CD14-positive monocyte (primary cell): ENCODE measurements around the gene LIFR. TPM values are rescaled to one million over a fixed set of nuclear protein-coding genes. Genes with fewer than 3 reads are reported as not detected.

Experiments
- DNase-seq, 3 donors: peaks; one replicate each; pipeline ENCODE4 v3.0.0-alpha.2; 2011 to 2022
- H2AFZ ChIP-seq: 2 replicates; pipeline ENCODE4 v1.6.0; 2012; ENCODE audit warnings: mild to moderate bottlenecking, low read depth, low read length, inconsistent platforms; ENCODE audit not compliant: insufficient read depth, poor library complexity, severe bottlenecking
- H3K27ac ChIP-seq, 2 donors: 1 replicate in 1 of 2; 2 replicates in 1 of 2; pipeline ENCODE4 v1.5.1; 2012 to 2013; ENCODE audit warnings: low read length in 2 of 2, control low read depth in 1 of 2, inconsistent platforms in 1 of 2, low read depth in 1 of 2, mild to moderate bottlenecking in 1 of 2
- H3K27me3 ChIP-seq, 2 donors: one replicate each; pipeline versions ENCODE4 v1.6.0 to v1.6.1; 2011 to 2013; ENCODE audit warnings: low read length in 2 of 2; ENCODE audit not compliant: control insufficient read depth in 2 of 2, insufficient read depth in 2 of 2
- H3K36me3 ChIP-seq, 2 donors: replicated peaks in 1 of 2; 1 replicate in 1 of 2; 2 replicates in 1 of 2; pipeline versions ENCODE4 v1.5.1 to v1.6.1; 2012 to 2013; ENCODE audit warnings: low read length in 2 of 2, control low read depth in 1 of 2, inconsistent platforms in 1 of 2, mild to moderate bottlenecking in 1 of 2; ENCODE audit not compliant: insufficient read depth in 2 of 2, control insufficient read depth in 1 of 2
- H3K4me1 ChIP-seq, 2 donors: 1 replicate in 1 of 2; 2 replicates in 1 of 2; pipeline versions ENCODE4 v1.5.1 to v1.6.1; 2012 to 2013; ENCODE audit warnings: low read length in 2 of 2, control low read depth in 1 of 2, inconsistent platforms in 1 of 2, mild to moderate bottlenecking in 1 of 2, moderate library complexity in 1 of 2; ENCODE audit not compliant: insufficient read depth in 2 of 2, control insufficient read depth in 1 of 2
- H3K4me2 ChIP-seq: replicated peaks from 2 replicates; pipeline ENCODE3; 2012; ENCODE audit warnings: low read length, moderate library complexity, mild to moderate bottlenecking; ENCODE audit not compliant: poor library complexity, severe bottlenecking; ENCODE audit errors: extremely low read depth
- H3K4me3 ChIP-seq, 3 experiments: fragments of 200-600 bp in 1 of 3; sonication (generic) in 1 of 3; replicated peaks in 1 of 3; 1 replicate in 2 of 3; 2 replicates in 1 of 3; pipeline ENCODE4 v1.5.1; 2011 to 2013; ENCODE audit warnings: low read length in 3 of 3, mild to moderate bottlenecking in 3 of 3, control low read depth in 2 of 3, low read depth in 2 of 3, inconsistent platforms in 1 of 3, moderate library complexity in 1 of 3
- H3K79me2 ChIP-seq: 2 replicates; pipeline ENCODE4 v1.6.0; 2012; ENCODE audit warnings: mild to moderate bottlenecking, control low read depth, inconsistent platforms, low read length, moderate library complexity; ENCODE audit not compliant: insufficient read depth
- H3K9ac ChIP-seq: 2 replicates; pipeline ENCODE4 v1.6.0; 2017; ENCODE audit warnings: low read length, mild to moderate bottlenecking; ENCODE audit not compliant: insufficient read depth, poor library complexity, severe bottlenecking
- H3K9me3 ChIP-seq, 2 donors: replicated peaks in 1 of 2; 1 replicate in 1 of 2; 2 replicates in 1 of 2; pipeline versions ENCODE4 v1.5.1 to v1.6.1; 2012 to 2013; ENCODE audit warnings: low read length in 2 of 2, control low read depth in 1 of 2; ENCODE audit not compliant: control insufficient read depth in 1 of 2, insufficient read depth in 1 of 2
- H4K20me1 ChIP-seq: 2 replicates; pipeline ENCODE4 v1.6.0; 2012; ENCODE audit warnings: mild to moderate bottlenecking, low read length, control low read depth, moderate library complexity; ENCODE audit not compliant: insufficient read depth
- H3K27ac Mint-ChIP-seq, 7 donors: one replicate each; pipeline ENCODE4 v1.8.0; 2020; ENCODE audit warnings: mild to moderate bottlenecking in 7 of 7, mixed read lengths in 7 of 7, moderate library complexity in 6 of 7, inconsistent platforms in 2 of 7
- H3K27me3 Mint-ChIP-seq, 3 donors: one replicate each; pipeline ENCODE4 v1.8.0; 2021 to 2022; ENCODE audit warnings: low read depth in 3 of 3, mild to moderate bottlenecking in 3 of 3, mixed read lengths in 3 of 3, moderate library complexity in 3 of 3, inconsistent platforms in 1 of 3
- H3K36me3 Mint-ChIP-seq, 2 donors: one replicate each; pipeline ENCODE4 v1.8.0; 2020; ENCODE audit warnings: mixed read lengths in 2 of 2, inconsistent platforms in 1 of 2, mild to moderate bottlenecking in 1 of 2
- H3K4me1 Mint-ChIP-seq: one replicate; pipeline ENCODE4 v1.8.0; 2020; ENCODE audit warnings: mild to moderate bottlenecking, mixed read lengths
- H3K4me3 Mint-ChIP-seq, 2 donors: one replicate each; pipeline ENCODE4 v1.8.0; 2020; ENCODE audit warnings: mild to moderate bottlenecking in 2 of 2, mixed read lengths in 2 of 2, moderate library complexity in 1 of 2
- H3K9me3 Mint-ChIP-seq, 7 donors: one replicate each; pipeline ENCODE4 v1.8.0; 2020 to 2022; ENCODE audit warnings: mixed read lengths in 7 of 7, mild to moderate bottlenecking in 6 of 7, moderate library complexity in 6 of 7, inconsistent platforms in 2 of 7
- WGBS: methylation state at CpG from one replicate; pipeline ENCODE4 v1.1.5; 2013; ENCODE audit warnings: missing lambda C conversion rate; ENCODE audit not compliant: insufficient coverage; 5-methylcytosine and 5-hydroxymethylcytosine counted together
- intact Hi-C, 2 donors: fragments of 100-400 bp; cut with micrococcal nuclease; formaldehyde crosslinking; loops; one replicate each; pipeline versions ENCODE4 v1.15.0 to v1.15.1; 2023
- polyA plus RNA-seq, 3 donors: library from polyadenylated mRNA; depleted of rRNA in 1 of 3; unstranded in 2 of 3; stranded (reverse) in 1 of 3; fragments of 300-500 nt in 2 of 3; fragments of >200 nt in 1 of 3; fragmentation: Illumina TruSeq in 2 of 3; gene quantifications; 1 replicate in 2 of 3; 2 replicates in 1 of 3; pipeline ENCODE4 v1.2.3, GENCODE V29; 2012 to 2021
- TF ChIP-seq, protein P1 (sequence below): fragments of 200-600 bp; IDR thresholded peaks from one replicate; pipeline ENCODE4 v1.8.0; 2022; ENCODE audit warnings: antibody characterized with exemption, mild to moderate bottlenecking

Gene LIFR
- polyA plus RNA-seq, 3 donors, result not detected

- H3K36me3 ChIP-seq, result no peaks in the 10 kb centered on the region
- peaks cover 6 to 23% of the 10 kb centered on the region in 2 donors for H3K9me3 ChIP-seq
- intact Hi-C loops, result loop anchor here (10.0 kb wide), 3 partner anchors 223 to 483 kb away; no protein-coding TSS in a partner anchor
- peaks cover 75 to 93% of the 10 kb centered on the region in 2 donors for H3K27me3 ChIP-seq
- no peaks in the 10 kb centered on the region for H3K4me1 ChIP-seq
- H3K27ac ChIP-seq, result no peak overlapping the region
- H4K20me1 ChIP-seq, result no peaks in the 10 kb centered on the region
- H3K4me3 Mint-ChIP-seq, result no peak overlapping the region
- H3K36me3 Mint-ChIP-seq, result no peaks in the 10 kb centered on the region
- no peak overlapping the region for H3K4me3 ChIP-seq
- WGBS, result no CpG with 5 or more reads among the region's 2 CpGs
- H3K4me1 Mint-ChIP-seq, result no peaks in the 10 kb centered on the region
- H3K27me3 Mint-ChIP-seq, result peaks cover 83 to 90% (median 87%) of the 10 kb centered on the region in 3 donors
- H3K9ac ChIP-seq, result no peak overlapping the region
- DNase-seq, result no peak
- TF ChIP-seq, protein P1, sequence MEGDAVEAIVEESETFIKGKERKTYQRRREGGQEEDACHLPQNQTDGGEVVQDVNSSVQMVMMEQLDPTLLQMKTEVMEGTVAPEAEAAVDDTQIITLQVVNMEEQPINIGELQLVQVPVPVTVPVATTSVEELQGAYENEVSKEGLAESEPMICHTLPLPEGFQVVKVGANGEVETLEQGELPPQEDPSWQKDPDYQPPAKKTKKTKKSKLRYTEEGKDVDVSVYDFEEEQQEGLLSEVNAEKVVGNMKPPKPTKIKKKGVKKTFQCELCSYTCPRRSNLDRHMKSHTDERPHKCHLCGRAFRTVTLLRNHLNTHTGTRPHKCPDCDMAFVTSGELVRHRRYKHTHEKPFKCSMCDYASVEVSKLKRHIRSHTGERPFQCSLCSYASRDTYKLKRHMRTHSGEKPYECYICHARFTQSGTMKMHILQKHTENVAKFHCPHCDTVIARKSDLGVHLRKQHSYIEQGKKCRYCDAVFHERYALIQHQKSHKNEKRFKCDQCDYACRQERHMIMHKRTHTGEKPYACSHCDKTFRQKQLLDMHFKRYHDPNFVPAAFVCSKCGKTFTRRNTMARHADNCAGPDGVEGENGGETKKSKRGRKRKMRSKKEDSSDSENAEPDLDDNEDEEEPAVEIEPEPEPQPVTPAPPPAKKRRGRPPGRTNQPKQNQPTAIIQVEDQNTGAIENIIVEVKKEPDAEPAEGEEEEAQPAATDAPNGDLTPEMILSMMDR, result no peak
- no peak overlapping the region for H3K4me2 ChIP-seq
- H2AFZ ChIP-seq, result no peak overlapping the region
- no peaks in the 10 kb centered on the region for H3K79me2 ChIP-seq
- peaks cover 2 to 21% (median 13%) of the 10 kb centered on the region in 7 donors for H3K9me3 Mint-ChIP-seq
- H3K27ac Mint-ChIP-seq, result no peak overlapping the region
These were observed 114.2 kb downstream of the LIFR start for GRCh38 chr5:38442247-38442573.

DNA sequence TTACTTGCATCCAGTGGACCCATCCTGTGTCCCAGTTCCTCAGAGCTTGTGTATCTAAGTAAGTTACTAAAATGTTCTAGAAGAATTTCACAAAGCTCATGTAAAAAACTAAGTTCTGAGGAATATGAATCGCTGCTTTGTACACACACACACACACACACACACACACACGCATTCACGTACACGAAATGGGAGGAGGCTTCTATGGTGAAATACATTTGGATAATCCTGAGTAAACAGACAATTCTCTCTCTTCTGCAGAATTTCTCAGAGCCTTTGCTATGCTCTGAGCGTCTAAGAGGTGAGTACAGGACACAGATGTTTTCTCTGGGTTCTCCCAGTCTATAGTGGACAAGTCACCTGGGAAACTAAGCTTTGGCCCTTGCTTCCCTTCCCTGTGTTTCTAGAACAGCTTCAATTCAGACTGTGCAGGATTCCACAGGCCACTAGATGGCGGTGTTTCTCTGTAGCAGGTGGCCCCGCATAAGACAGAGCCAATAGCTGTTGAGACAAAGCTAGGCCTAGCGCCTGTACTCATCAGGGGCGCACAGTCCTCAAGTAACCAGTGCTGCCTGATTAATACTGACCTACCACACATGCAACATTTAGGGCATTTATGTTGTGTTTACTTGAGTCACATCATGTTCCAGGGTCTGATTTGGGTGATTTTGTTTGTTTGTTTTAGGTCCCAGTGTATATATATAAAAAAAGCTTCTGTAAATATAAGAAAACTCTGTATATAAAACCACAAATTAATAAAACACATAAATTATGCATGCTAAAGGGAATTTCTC, 114.8 kb downstream of the LIFR start:
- Mint-ChIP-seq H3K27me3 (peaks cover 83 to 90% (median 87%) of the 10 kb centered on the region in 3 donors), H3K4me1 (no peaks in the 10 kb centered on the region), H3K36me3 (no peaks in the 10 kb centered on the region), H3K9me3 (peaks cover 2 to 24% (median 13%) of the 10 kb centered on the region in 7 donors), H3K27ac (no peak overlapping the region), H3K4me3 (peak overlapping the region in 1 of 2 donors; percentile 78)
- H3K79me2 ChIP-seq, result no peaks in the 10 kb centered on the region
- H3K27me3 ChIP-seq, result peaks cover 75 to 93% of the 10 kb centered on the region in 2 donors
- intact Hi-C loops, result loop anchor here (10.0 kb wide), 3 partner anchors 223 to 483 kb away; no protein-coding TSS in a partner anchor
- TF ChIP-seq, protein P1, result peak; percentile 92
- WGBS, result 0% methylated on average over 3 of the region's 9 CpGs
- H3K9ac ChIP-seq, result no peak overlapping the region
- no peak overlapping the region for H2AFZ ChIP-seq
- H3K4me2 ChIP-seq, result no peak overlapping the region
- peak; percentile 58 to 75 (median 72) for DNase-seq
- H4K20me1 ChIP-seq, result no peaks in the 10 kb centered on the region
- no peak overlapping the region for H3K27ac ChIP-seq
- H3K4me3 ChIP-seq, result no peak overlapping the region
- H3K9me3 ChIP-seq, result peaks cover 6 to 23% of the 10 kb centered on the region in 2 donors
- no peaks in the 10 kb centered on the region for H3K36me3 ChIP-seq
- H3K4me1 ChIP-seq, result no peaks in the 10 kb centered on the region
